ENCODE results near the gene TSPAN4. TPM values are rescaled to one million over a fixed set of nuclear protein-coding genes. Genes with fewer than 3 reads are reported as not detected.
A peak's percentile ranks its signal among the peaks of the same experiment; 100 is the strongest.

The TSPAN4 gene
- polyA plus RNA-seq, 1 donor, result 27.8 TPM

DNA sequence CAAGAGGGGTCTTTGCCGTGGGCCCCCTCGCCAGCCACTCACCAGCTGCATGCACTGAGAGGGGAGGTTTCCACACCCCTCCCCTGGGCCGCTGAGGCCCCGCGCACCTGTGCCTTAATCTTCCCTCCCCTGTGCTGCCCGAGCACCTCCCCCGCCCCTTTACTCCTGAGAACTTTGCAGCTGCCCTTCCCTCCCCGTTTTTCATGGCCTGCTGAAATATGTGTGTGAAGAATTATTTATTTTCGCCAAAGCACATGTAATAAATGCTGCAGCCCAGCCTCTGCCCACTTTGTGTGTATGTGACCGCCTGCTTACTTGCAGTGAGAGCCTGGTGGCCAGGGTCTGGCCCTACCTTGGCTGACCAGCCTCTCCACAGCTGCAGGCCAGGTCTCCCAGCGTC, 17.7 kb upstream of the TSPAN4 start:
- Histone ChIP-seq H3K36me3 (ENCODE audit: control insufficient read depth, insufficient read depth, low read length) (peaks cover 35% of the 10 kb centered on the region), H3K9me3 (ENCODE audit: control insufficient read depth, low read depth, low read length) (no peaks in the 10 kb centered on the region), H3K4me3 (ENCODE audit: low read length) (no peak overlapping the region), H3K27me3 (ENCODE audit: control insufficient read depth, insufficient read depth, low read length) (peaks cover 31% of the 10 kb centered on the region), H3K27ac (ENCODE audit: low read length) (peak overlapping the region; percentile 98), H3K4me1 (ENCODE audit: control insufficient read depth, insufficient read depth, low read length) (peaks cover 62% of the 10 kb centered on the region)
- no CpG with 5 or more reads among the region's 11 CpGs for WGBS (ENCODE audit: insufficient coverage, low lambda C conversion rate)
- no peak for DNase-seq

DNA sequence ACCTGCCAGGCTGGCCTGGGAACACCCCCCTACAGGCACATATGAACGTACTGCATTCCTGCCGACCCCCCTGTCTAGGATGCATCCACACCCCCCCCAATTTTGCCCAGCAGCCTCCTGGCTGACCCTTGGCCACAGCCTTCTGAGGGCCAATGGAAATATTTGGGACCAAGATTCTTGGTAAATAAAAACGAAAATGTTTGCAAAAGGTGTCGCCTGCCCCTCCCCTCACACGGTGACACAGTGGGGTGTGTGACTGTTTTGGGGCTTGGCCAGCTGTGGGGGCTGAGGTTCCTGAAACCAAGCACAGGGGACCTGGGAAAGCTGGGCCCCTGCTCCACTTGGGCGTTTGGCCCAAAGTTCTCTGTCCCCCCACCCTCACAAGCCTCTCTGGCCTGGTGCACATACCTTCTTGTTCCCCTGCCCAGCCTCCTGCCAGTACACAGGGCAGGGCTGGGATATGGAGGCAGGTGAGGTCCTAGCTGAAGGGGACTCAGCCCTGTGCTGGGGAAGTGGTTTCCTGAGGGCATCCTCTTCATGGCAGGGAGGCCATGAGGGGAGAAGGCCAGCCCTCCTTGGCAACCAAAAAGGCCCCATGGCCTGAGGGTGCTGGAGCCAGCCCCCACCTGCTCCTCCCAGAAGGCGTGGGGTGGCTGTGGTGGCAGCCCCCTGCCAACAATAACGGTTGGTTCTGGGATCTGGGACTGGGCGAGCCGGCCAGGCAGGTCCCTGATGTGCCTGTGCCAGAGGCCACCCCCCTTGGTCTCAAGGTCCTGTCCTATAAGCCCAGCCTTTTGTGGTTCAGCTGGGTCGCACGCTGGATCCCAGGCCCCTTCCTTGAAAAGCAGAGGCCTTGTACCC, 17.1 kb upstream of the TSPAN4 start:
- peak overlapping the region; percentile 98 for H3K27ac ChIP-seq (ENCODE audit: low read length)
- DNase-seq, result peak in 1 of 2 donors; percentile 56
- no peaks in the 10 kb centered on the region for H3K9me3 ChIP-seq (ENCODE audit: control insufficient read depth, low read depth, low read length)
- WGBS (ENCODE audit: insufficient coverage, low lambda C conversion rate), result no CpG with 5 or more reads among the region's 12 CpGs
- H3K36me3 ChIP-seq (ENCODE audit: control insufficient read depth, insufficient read depth, low read length), result peaks cover 35% of the 10 kb centered on the region
- H3K4me1 ChIP-seq (ENCODE audit: control insufficient read depth, insufficient read depth, low read length), result peaks cover 66% of the 10 kb centered on the region
- no peak overlapping the region for H3K4me3 ChIP-seq (ENCODE audit: low read length)
- H3K27me3 ChIP-seq (ENCODE audit: control insufficient read depth, insufficient read depth, low read length), result peaks cover 37% of the 10 kb centered on the region

DNA sequence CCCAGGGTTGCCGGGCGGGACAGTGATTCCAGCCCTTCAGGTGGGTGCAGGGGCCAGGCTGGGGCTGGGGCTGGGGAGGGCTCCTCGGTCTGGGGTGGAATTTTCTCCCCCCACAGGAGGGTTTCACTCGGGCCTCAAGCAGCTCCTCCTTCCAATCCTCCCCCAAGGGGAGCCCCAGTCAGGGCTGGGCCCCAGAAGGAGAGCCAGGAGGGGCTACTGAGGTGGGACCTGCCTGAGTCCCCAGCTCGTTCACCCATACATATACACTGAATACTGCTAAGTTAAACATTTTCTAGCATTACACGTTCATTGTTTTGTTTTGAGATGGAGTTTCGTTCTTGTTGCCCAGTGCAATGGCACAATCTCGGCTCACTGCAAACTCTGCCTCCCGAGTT, 16.4 kb upstream of the TSPAN4 start:
- H3K27me3 ChIP-seq (ENCODE audit: control insufficient read depth, insufficient read depth, low read length), result peaks cover 44% of the 10 kb centered on the region
- H3K4me1 ChIP-seq (ENCODE audit: control insufficient read depth, insufficient read depth, low read length), result peaks cover 65% of the 10 kb centered on the region
- H3K4me3 ChIP-seq (ENCODE audit: low read length), result peak overlapping the region; percentile 57
- no CpG with 5 or more reads among the region's 9 CpGs for WGBS (ENCODE audit: insufficient coverage, low lambda C conversion rate)
- H3K9me3 ChIP-seq (ENCODE audit: control insufficient read depth, low read depth, low read length), result no peaks in the 10 kb centered on the region
- peaks cover 34% of the 10 kb centered on the region for H3K36me3 ChIP-seq (ENCODE audit: control insufficient read depth, insufficient read depth, low read length)
- DNase-seq, result peak in 1 of 2 donors; percentile 59
- peak overlapping the region; percentile 98 for H3K27ac ChIP-seq (ENCODE audit: low read length)

DNA sequence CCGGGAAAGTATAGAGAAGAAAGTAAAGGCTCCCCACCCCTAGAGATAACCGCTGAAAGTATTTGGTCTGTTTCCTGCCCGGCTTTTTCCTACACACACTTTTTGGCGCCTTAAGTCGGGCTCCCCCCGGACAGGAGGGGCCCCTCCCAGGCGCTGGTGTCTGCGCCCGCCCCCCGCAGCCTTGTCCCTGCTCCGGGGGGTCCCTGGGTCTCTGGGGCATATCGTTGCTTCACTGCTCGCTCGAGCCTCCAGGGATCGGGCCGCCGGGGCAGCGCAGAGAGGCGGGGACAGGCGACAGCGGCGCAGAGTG, 15.9 kb upstream of the TSPAN4 start:
- Histone ChIP-seq H3K4me1 (ENCODE audit: control insufficient read depth, insufficient read depth, low read length) (peaks cover 65% of the 10 kb centered on the region), H3K27me3 (ENCODE audit: control insufficient read depth, insufficient read depth, low read length) (peaks cover 49% of the 10 kb centered on the region), H3K27ac (ENCODE audit: low read length) (peak overlapping the region; percentile 98), H3K36me3 (ENCODE audit: control insufficient read depth, insufficient read depth, low read length) (peaks cover 29% of the 10 kb centered on the region), H3K4me3 (ENCODE audit: low read length) (peak overlapping the region; percentile 57), H3K9me3 (ENCODE audit: control insufficient read depth, low read depth, low read length) (no peaks in the 10 kb centered on the region)
- WGBS (ENCODE audit: insufficient coverage, low lambda C conversion rate), result 0% methylated on average over 1 of the region's 22 CpGs
- no peak for DNase-seq

DNA sequence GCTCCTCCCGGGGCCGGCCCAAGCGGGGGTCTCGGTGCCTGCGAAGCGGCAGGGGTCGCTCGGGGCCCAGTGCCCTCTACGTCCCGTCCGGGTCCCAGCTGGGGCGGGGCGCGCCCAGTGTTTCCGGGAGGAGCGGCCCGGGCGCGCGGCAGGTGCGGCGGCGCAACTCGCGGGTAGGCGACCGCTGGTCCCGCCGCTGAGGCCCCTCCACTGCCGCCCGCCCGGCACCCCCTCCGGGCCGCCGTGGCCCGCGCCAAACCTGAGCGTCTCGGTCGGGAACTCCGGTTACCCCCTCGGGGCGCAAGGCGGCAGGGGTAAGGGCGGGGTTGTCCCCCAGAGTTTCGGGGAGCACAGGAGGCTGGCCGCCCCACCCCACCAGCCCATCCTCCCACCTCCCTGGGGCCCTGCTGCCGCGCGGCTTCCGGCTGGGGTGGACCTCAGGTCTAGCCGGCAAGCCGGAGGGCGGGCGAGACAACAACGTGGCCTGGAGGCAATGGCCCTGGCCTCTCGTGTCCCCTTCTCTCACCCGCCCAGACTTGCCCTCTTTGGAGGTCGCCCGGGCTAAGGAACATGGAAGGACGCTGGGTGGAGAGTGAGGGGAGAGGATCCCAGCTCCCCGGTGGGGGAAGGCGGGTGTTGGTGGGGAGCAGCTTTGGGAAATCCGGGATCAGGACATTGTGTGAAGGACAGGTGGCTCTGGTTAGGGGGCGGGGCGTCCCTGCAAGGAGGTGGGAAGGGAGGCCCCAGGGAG, 15.3 kb upstream of the TSPAN4 start:
- H3K4me1 ChIP-seq (ENCODE audit: control insufficient read depth, insufficient read depth, low read length), result peaks cover 66% of the 10 kb centered on the region
- H3K9me3 ChIP-seq (ENCODE audit: control insufficient read depth, low read depth, low read length), result no peaks in the 10 kb centered on the region
- no CpG with 5 or more reads among the region's 66 CpGs for WGBS (ENCODE audit: insufficient coverage, low lambda C conversion rate)
- H3K4me3 ChIP-seq (ENCODE audit: low read length), result peak overlapping the region; percentile 57
- H3K36me3 ChIP-seq (ENCODE audit: control insufficient read depth, insufficient read depth, low read length), result peaks cover 23% of the 10 kb centered on the region
- DNase-seq, result peak in 1 of 2 donors; percentile 87
- H3K27ac ChIP-seq (ENCODE audit: low read length), result peak overlapping the region; percentile 98
- peaks cover 54% of the 10 kb centered on the region for H3K27me3 ChIP-seq (ENCODE audit: control insufficient read depth, insufficient read depth, low read length)

DNA sequence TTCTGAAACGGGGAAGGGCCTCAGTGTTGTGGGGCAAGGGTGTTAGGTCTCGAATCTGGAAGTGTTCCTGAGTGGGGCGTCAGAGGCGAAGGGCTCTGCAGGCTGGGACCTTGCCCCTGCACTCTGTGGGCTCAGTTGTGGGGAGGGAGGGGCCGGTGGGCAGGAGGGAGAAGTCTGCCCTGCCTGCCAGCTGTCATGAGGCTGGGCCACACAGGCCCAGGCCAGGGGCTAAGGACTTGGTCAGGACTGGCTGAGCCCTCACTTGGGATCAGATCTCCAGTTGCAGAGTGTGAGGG, 14.8 kb upstream of the TSPAN4 start, which contains the start of gene CRACR2B:
Gene CRACR2B, plus strand, starts transcription at position 23 of the 296 bp plus-strand sequence. CDS start 689 bp downstream, outside the sequence.
- WGBS (ENCODE audit: insufficient coverage, low lambda C conversion rate), result no CpG with 5 or more reads among the region's 5 CpGs
- H3K4me1 ChIP-seq (ENCODE audit: control insufficient read depth, insufficient read depth, low read length), result peaks cover 68% of the 10 kb centered on the region
- DNase-seq, result peak; percentile 81 to 92
- peaks cover 20% of the 10 kb centered on the region for H3K36me3 ChIP-seq (ENCODE audit: control insufficient read depth, insufficient read depth, low read length)
- peaks cover 55% of the 10 kb centered on the region for H3K27me3 ChIP-seq (ENCODE audit: control insufficient read depth, insufficient read depth, low read length)
- peak within 1 kb of the TSS; percentile 57 for H3K4me3 ChIP-seq (ENCODE audit: low read length)
- no peaks in the 10 kb centered on the region for H3K9me3 ChIP-seq (ENCODE audit: control insufficient read depth, low read depth, low read length)
- H3K27ac ChIP-seq (ENCODE audit: low read length), result peak within 1 kb of the TSS; percentile 98

DNA sequence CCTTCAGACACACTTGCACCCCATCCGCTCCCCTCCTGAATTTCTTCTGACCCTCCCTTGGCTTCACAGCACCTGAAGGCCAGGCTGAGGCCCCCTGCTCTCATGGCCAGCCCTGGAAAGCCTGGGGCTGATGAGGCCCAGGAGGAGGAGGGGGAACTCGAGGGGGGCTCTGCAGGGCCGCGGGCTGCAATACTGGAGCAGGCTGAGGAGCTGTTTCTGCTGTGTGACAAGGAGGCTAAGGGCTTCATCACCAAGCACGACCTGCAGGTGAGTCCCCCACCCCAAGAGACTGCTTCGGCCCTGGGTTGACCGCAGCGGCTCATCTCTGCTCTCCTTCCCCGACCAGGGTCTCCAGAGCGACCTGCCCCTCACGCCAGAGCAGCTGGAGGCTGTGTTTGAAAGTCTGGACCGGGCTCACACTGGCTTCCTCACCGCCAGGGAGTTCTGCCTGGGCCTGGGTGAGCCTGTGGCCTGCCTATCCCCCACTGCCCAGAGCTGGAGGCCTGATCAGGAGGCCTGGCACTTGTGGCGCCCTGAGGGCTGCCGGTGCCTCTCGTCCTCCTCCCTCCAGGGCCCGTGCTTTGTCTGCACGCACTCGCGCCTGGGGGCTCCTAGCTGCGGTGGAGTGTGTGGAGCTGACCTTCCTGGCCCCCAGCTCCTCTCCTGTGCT, 14.0 kb upstream of the TSPAN4 start:
- Histone ChIP-seq H3K4me1 (ENCODE audit: control insufficient read depth, insufficient read depth, low read length) (peaks cover 68% of the 10 kb centered on the region), H3K27ac (ENCODE audit: low read length) (peak overlapping the region; percentile 98), H3K27me3 (ENCODE audit: control insufficient read depth, insufficient read depth, low read length) (peaks cover 55% of the 10 kb centered on the region), H3K4me3 (ENCODE audit: low read length) (no peak overlapping the region), H3K36me3 (ENCODE audit: control insufficient read depth, insufficient read depth, low read length) (peaks cover 15% of the 10 kb centered on the region), H3K9me3 (ENCODE audit: control insufficient read depth, low read depth, low read length) (no peaks in the 10 kb centered on the region)
- no peak for DNase-seq
- WGBS (ENCODE audit: insufficient coverage, low lambda C conversion rate), result no CpG with 5 or more reads among the region's 21 CpGs

DNA sequence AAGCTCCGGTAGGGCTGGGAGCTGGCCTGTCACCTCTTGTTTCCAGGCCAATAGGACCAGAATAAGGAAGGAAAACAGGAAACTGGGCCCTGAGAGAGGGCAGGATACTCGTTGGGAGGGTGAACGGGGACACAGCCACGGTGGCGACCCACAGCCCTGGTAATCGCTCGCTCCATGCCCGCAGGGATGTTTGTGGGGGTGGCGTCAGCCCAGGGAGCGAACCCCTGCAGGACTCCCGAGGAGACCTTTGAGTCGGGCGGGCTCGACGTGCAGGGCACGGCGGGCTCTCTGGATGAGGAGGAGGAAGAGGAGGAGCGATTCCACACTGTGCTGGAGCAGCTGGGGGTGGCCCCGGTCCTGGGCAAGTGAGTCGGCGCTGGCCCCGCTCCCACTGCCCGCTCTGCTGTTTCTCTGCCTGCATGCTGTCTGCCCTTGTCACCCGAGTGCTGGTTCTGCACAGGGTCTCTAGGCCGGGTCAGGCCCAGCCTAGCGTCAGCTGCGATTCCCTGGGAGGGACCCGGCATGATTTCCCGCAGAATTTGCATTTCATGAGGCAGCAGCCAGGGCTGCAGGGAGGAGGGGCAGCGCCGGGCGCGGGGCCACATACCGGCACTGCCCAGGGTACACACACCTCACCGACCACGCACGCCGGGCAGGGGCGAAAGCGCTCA, 13.3 kb upstream of the TSPAN4 start:
- H3K4me1 ChIP-seq (ENCODE audit: control insufficient read depth, insufficient read depth, low read length), result peaks cover 66% of the 10 kb centered on the region
- peaks cover 9% of the 10 kb centered on the region for H3K36me3 ChIP-seq (ENCODE audit: control insufficient read depth, insufficient read depth, low read length)
- peak overlapping the region; percentile 45 for H3K4me3 ChIP-seq (ENCODE audit: low read length)
- peak in 1 of 2 donors; percentile 64 for DNase-seq
- WGBS (ENCODE audit: insufficient coverage, low lambda C conversion rate), result no CpG with 5 or more reads among the region's 40 CpGs
- H3K9me3 ChIP-seq (ENCODE audit: control insufficient read depth, low read depth, low read length), result no peaks in the 10 kb centered on the region
- peak overlapping the region; percentile 98 for H3K27ac ChIP-seq (ENCODE audit: low read length)
- peaks cover 55% of the 10 kb centered on the region for H3K27me3 ChIP-seq (ENCODE audit: control insufficient read depth, insufficient read depth, low read length)

DNA sequence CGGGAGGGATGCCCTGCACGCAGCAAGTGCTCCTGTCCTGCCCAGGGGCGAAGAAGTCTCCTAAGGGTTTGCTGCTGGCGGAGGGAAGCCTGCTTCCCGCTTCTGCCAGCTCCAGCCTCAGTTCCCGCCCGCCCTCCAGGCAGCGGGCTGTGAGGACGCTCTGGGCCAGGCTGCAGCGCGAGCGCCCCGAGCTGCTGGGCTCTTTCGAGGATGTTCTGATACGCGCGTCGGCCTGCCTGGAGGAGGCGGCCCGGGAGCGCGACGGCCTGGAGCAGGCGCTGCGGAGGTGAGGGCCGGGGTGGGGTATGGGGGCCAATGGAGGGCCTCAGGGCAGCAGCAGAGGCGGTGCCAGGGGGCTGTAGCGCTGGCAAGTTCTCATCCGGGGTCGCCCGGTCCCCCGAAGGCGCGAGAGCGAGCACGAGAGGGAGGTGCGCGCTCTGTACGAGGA, 12.8 kb upstream of the TSPAN4 start:
- Histone ChIP-seq H3K27me3 (ENCODE audit: control insufficient read depth, insufficient read depth, low read length) (peaks cover 55% of the 10 kb centered on the region), H3K36me3 (ENCODE audit: control insufficient read depth, insufficient read depth, low read length) (peaks cover 7% of the 10 kb centered on the region), H3K4me3 (ENCODE audit: low read length) (peak overlapping the region; percentile 45), H3K4me1 (ENCODE audit: control insufficient read depth, insufficient read depth, low read length) (peaks cover 70% of the 10 kb centered on the region), H3K27ac (ENCODE audit: low read length) (no peak overlapping the region), H3K9me3 (ENCODE audit: control insufficient read depth, low read depth, low read length) (no peaks in the 10 kb centered on the region)
- WGBS (ENCODE audit: insufficient coverage, low lambda C conversion rate), result no CpG with 5 or more reads among the region's 39 CpGs
- no peak for DNase-seq

Data from large intestine (tissue), 3 donors.